Smooth muscle cell (in vitro differentiated cells): ENCODE results near the gene RER1. TPM values are rescaled to one million over a fixed set of nuclear protein-coding genes. Genes with fewer than 3 reads are reported as not detected.

Source experiments
- DNase-seq: peaks from one replicate; lab custom pipeline; 2025; ENCODE audit not compliant: unreplicated experiment; lab: John Stamatoyannopoulos, UW
- H2AFZ ChIP-seq: fragments of 200-600 bp; sonication (generic); 2 replicates; pipeline ENCODE4 v1.6.0; 2016; ENCODE audit warnings: antibody characterized with exemption, low read depth, mild to moderate bottlenecking
- H3F3A ChIP-seq: fragments of 200-600 bp; sonication (generic); 2 replicates; pipeline ENCODE4 v1.6.0; 2017; ENCODE audit warnings: antibody characterized with exemption, low read depth
- H3K27ac ChIP-seq: fragments of 200-600 bp; sonication (generic); 2 replicates; pipeline ENCODE4 v1.5.1; 2016; ENCODE audit warnings: low read depth, mild to moderate bottlenecking
- H3K27me3 ChIP-seq: fragments of 200-600 bp; sonication (generic); 2 replicates; pipeline ENCODE4 v1.6.1; 2016; ENCODE audit warnings: low read depth, mild to moderate bottlenecking
- H3K36me3 ChIP-seq: fragments of 200-600 bp; sonication (generic); 2 replicates; pipeline ENCODE4 v1.5.1; 2016; ENCODE audit warnings: low read depth
- H3K4me1 ChIP-seq: fragments of 200-600 bp; sonication (generic); 2 replicates; pipeline ENCODE4 v1.5.1; 2016; ENCODE audit warnings: low read depth
- H3K4me2 ChIP-seq: fragments of 200-600 bp; sonication (generic); 2 replicates; pipeline ENCODE4 v1.6.0; 2016; ENCODE audit warnings: mild to moderate bottlenecking
- H3K4me3 ChIP-seq: fragments of 200-600 bp; sonication (generic); 2 replicates; pipeline ENCODE4 v1.5.1; 2016; ENCODE audit warnings: mild to moderate bottlenecking
- H3K79me2 ChIP-seq: fragments of 200-600 bp; sonication (generic); 2 replicates; pipeline ENCODE4 v1.6.0; 2016; ENCODE audit warnings: low read depth, mild to moderate bottlenecking
- H3K9ac ChIP-seq: fragments of 200-600 bp; sonication (generic); 2 replicates; pipeline ENCODE4 v1.6.0; 2016; ENCODE audit warnings: low read depth
- H3K9me3 ChIP-seq: fragments of 200-600 bp; sonication (generic); replicated peaks from 2 replicates; pipeline ENCODE4 v1.5.1; 2016; ENCODE audit warnings: low read depth
- H4K20me1 ChIP-seq: fragments of 200-600 bp; sonication (generic); 2 replicates; pipeline ENCODE4 v1.6.0; 2016; ENCODE audit warnings: low read depth
- CTCF ChIP-seq: fragments of 200-600 bp; sonication (generic); IDR thresholded peaks from 2 replicates; pipeline ENCODE4 v1.5.1; 2017; ENCODE audit warnings: borderline replicate concordance, mild to moderate bottlenecking, antibody characterized with exemption; ENCODE audit not compliant: insufficient read depth, poor library complexity, severe bottlenecking
- WGBS: methylation state at CpG from one replicate; pipeline ENCODE4 v1.1.7; 2016; ENCODE audit warnings: low lambda C conversion rate; 5-methylcytosine and 5-hydroxymethylcytosine counted together
- polyA plus RNA-seq: library from polyadenylated mRNA; unstranded; fragments of >200 nt; fragmentation: Nextera tagmentation; extraction: Ambion mirVana; gene quantifications from 2 replicates; pipeline ENCODE4 v1.2.1, GENCODE V29; 2016
- total RNA-seq: library from RNA; depleted of rRNA; stranded (reverse); fragments of >200 nt; gene quantifications from 2 replicates; pipeline ENCODE4 v1.2.3, GENCODE V29; 2014

Gene RER1
- total and polyA plus RNA-seq, 2 experiments from 2014 or later, result 101 to 269 TPM

- no peak for DNase-seq
- no peak for TF ChIP-seq CTCF
- no peaks in the 10 kb centered on the region for H3K79me2 ChIP-seq
- no peak overlapping the region for H2AFZ ChIP-seq
- no peak overlapping the region for H3K4me2 ChIP-seq
- WGBS, result 96% methylated on average over 10 of the region's 10 CpGs
- no peak overlapping the region for H3K4me3 ChIP-seq
- H3K36me3 ChIP-seq, result no peaks in the 10 kb centered on the region
- H3F3A ChIP-seq, result no peaks in the 10 kb centered on the region
- no peak overlapping the region for H3K9ac ChIP-seq
- H3K4me1 ChIP-seq, result no peaks in the 10 kb centered on the region
- H3K27ac ChIP-seq, result no peak overlapping the region
- no peaks in the 10 kb centered on the region for H3K27me3 ChIP-seq
- no peaks in the 10 kb centered on the region for H3K9me3 ChIP-seq
- no peaks in the 10 kb centered on the region for H4K20me1 ChIP-seq
These were observed 36.3 kb downstream of the RER1 start for GRCh38 chr1:2427976-2428375.

- Histone ChIP-seq H4K20me1 (no peaks in the 10 kb centered on the region), H2AFZ (no peak overlapping the region), H3F3A (no peaks in the 10 kb centered on the region), H3K9me3 (no peaks in the 10 kb centered on the region), H3K4me3 (no peak overlapping the region), H3K36me3 (no peaks in the 10 kb centered on the region), H3K9ac (no peak overlapping the region), H3K27ac (no peak overlapping the region), H3K79me2 (no peaks in the 10 kb centered on the region), H3K4me2 (no peak overlapping the region), H3K27me3 (no peaks in the 10 kb centered on the region), H3K4me1 (no peaks in the 10 kb centered on the region)
- no peak for TF ChIP-seq CTCF
- 89% methylated on average over 28 of the region's 28 CpGs for WGBS
- no peak for DNase-seq
These were observed 36.8 kb downstream of the RER1 start for GRCh38 chr1:2428490-2428889.

- Histone ChIP-seq H4K20me1 (no peaks in the 10 kb centered on the region), H3K9ac (no peak overlapping the region), H3K4me1 (no peaks in the 10 kb centered on the region), H3K36me3 (no peaks in the 10 kb centered on the region), H3F3A (no peaks in the 10 kb centered on the region), H3K9me3 (no peaks in the 10 kb centered on the region), H2AFZ (no peak overlapping the region), H3K4me3 (no peak overlapping the region), H3K4me2 (no peak overlapping the region), H3K79me2 (no peaks in the 10 kb centered on the region), H3K27me3 (peaks cover 8% of the 10 kb centered on the region), H3K27ac (no peak overlapping the region)
- WGBS, result 87% methylated on average over 20 of the region's 20 CpGs
- no peak for DNase-seq
- TF ChIP-seq CTCF, result peak; percentile 22
These were observed 38.3 kb downstream of the RER1 start for GRCh38 chr1:2429780-2430591.

GRCh38 chr1:2430592-2430973 is 38.9 kb downstream of the RER1 start:
- H3K36me3 ChIP-seq, result no peaks in the 10 kb centered on the region
- H3K4me2 ChIP-seq, result no peak overlapping the region
- H3K27me3 ChIP-seq, result peaks cover 13% of the 10 kb centered on the region
- H3K9ac ChIP-seq, result no peak overlapping the region
- TF ChIP-seq CTCF, result no peak
- H3K4me1 ChIP-seq, result no peaks in the 10 kb centered on the region
- no peak overlapping the region for H3K4me3 ChIP-seq
- no peak for DNase-seq
- no peaks in the 10 kb centered on the region for H4K20me1 ChIP-seq
- H3K9me3 ChIP-seq, result no peaks in the 10 kb centered on the region
- H2AFZ ChIP-seq, result no peak overlapping the region
- 91% methylated on average over 10 of the region's 10 CpGs for WGBS
- H3K79me2 ChIP-seq, result no peaks in the 10 kb centered on the region
- H3F3A ChIP-seq, result no peaks in the 10 kb centered on the region
- H3K27ac ChIP-seq, result no peak overlapping the region
